ENCODE results near the gene KCNQ1.

GRCh38 chr11:2444821-2445745 lies at the start of gene KCNQ1:
- no peak for TF ChIP-seq POLR2A (IDR thresholded peaks at IDR 0.05)
- TF ChIP-seq, protein P1, sequence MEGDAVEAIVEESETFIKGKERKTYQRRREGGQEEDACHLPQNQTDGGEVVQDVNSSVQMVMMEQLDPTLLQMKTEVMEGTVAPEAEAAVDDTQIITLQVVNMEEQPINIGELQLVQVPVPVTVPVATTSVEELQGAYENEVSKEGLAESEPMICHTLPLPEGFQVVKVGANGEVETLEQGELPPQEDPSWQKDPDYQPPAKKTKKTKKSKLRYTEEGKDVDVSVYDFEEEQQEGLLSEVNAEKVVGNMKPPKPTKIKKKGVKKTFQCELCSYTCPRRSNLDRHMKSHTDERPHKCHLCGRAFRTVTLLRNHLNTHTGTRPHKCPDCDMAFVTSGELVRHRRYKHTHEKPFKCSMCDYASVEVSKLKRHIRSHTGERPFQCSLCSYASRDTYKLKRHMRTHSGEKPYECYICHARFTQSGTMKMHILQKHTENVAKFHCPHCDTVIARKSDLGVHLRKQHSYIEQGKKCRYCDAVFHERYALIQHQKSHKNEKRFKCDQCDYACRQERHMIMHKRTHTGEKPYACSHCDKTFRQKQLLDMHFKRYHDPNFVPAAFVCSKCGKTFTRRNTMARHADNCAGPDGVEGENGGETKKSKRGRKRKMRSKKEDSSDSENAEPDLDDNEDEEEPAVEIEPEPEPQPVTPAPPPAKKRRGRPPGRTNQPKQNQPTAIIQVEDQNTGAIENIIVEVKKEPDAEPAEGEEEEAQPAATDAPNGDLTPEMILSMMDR (IDR thresholded peaks at IDR 0.05), result no peak
- TF ChIP-seq EP300 (IDR thresholded peaks at IDR 0.05), result no peak
- no peak for TF ChIP-seq POLR2AphosphoS5 (IDR thresholded peaks at IDR 0.05)
